H9 (cell line): Measurements from ENCODE around the gene SGCE. TPM values are rescaled to one million over a fixed set of nuclear protein-coding genes. Genes with fewer than 3 reads are reported as not detected.

Source experiments
- DNase-seq: peaks from one replicate; pipeline ENCODE4 v3.0.0-alpha.2; 2017
- H2AFZ ChIP-seq: one replicate; pipeline ENCODE4 v1.6.1; 2013; ENCODE audit warnings: mild to moderate bottlenecking, low read length, control low read depth, moderate library complexity
- H2AK5ac ChIP-seq: 2 replicates; pipeline ENCODE4 v1.6.1; 2013; ENCODE audit warnings: low read length, control low read depth, mixed read lengths; ENCODE audit not compliant: insufficient read length
- H2BK120ac ChIP-seq: one replicate; pipeline ENCODE4 v1.6.1; 2013; ENCODE audit warnings: low read depth, mild to moderate bottlenecking, low read length, control low read depth, inconsistent platforms; ENCODE audit not compliant: poor library complexity, severe bottlenecking
- H2BK12ac ChIP-seq: 2 replicates; pipeline ENCODE4 v1.6.1; 2013; ENCODE audit warnings: low read length, control low read depth, mixed read lengths, low read depth; ENCODE audit not compliant: insufficient read length
- H2BK15ac ChIP-seq: 2 replicates; pipeline ENCODE4 v1.6.1; 2013; ENCODE audit warnings: low read depth, low read length, control low read depth
- H2BK20ac ChIP-seq: one replicate; pipeline ENCODE4 v1.6.1; 2013; ENCODE audit warnings: low read depth, mild to moderate bottlenecking, low read length, control low read depth, inconsistent platforms; ENCODE audit not compliant: poor library complexity, severe bottlenecking
- H2BK5ac ChIP-seq: 2 replicates; pipeline ENCODE4 v1.6.1; 2013; ENCODE audit warnings: low read length, control low read depth, mixed read lengths; ENCODE audit not compliant: insufficient read length
- H3K14ac ChIP-seq: 2 replicates; pipeline ENCODE4 v1.6.1; 2013; ENCODE audit warnings: low read length, control low read depth; ENCODE audit not compliant: insufficient read depth
- H3K18ac ChIP-seq: 2 replicates; pipeline ENCODE4 v1.6.1; 2013; ENCODE audit warnings: low read depth, mild to moderate bottlenecking, mixed read lengths, low read length, control low read depth; ENCODE audit not compliant: insufficient read length
- H3K23ac ChIP-seq: 2 replicates; pipeline ENCODE4 v1.6.1; 2013; ENCODE audit warnings: low read length, control low read depth, mixed read lengths, low read depth; ENCODE audit not compliant: insufficient read length
- H3K23me2 ChIP-seq: 2 replicates; pipeline ENCODE4 v1.6.1; 2013; ENCODE audit warnings: low read depth, mild to moderate bottlenecking, mixed read lengths, low read length, control low read depth; ENCODE audit not compliant: insufficient read length, poor library complexity, severe bottlenecking
- H3K27ac ChIP-seq: 2 replicates; pipeline ENCODE4 v1.5.1; 2013; ENCODE audit warnings: low read length, control low read depth, mixed read lengths, low read depth; ENCODE audit not compliant: insufficient read length
- H3K27me3 ChIP-seq: 2 replicates; pipeline ENCODE4 v1.6.1; 2013; ENCODE audit warnings: low read length, control low read depth, inconsistent platforms; ENCODE audit not compliant: insufficient read depth
- H3K4ac ChIP-seq: 2 replicates; pipeline ENCODE4 v1.6.1; 2013; ENCODE audit warnings: low read depth, mild to moderate bottlenecking, control low read depth, inconsistent platforms, low read length, moderate library complexity
- H3K4me1 ChIP-seq: 2 replicates; pipeline ENCODE4 v1.6.1; 2013; ENCODE audit warnings: low read length, control low read depth, inconsistent platforms; ENCODE audit not compliant: insufficient read depth
- H3K4me2 ChIP-seq: 2 replicates; pipeline ENCODE4 v1.6.1; 2013; ENCODE audit warnings: low read length, control low read depth, mixed read lengths; ENCODE audit not compliant: insufficient read length, insufficient read depth
- H3K56ac ChIP-seq: 2 replicates; pipeline ENCODE4 v1.6.1; 2013; ENCODE audit warnings: low read depth, mild to moderate bottlenecking, mixed read lengths, low read length, control low read depth; ENCODE audit not compliant: insufficient read length
- H3K79me1 ChIP-seq: 2 replicates; pipeline ENCODE4 v1.6.1; 2013; ENCODE audit warnings: low read depth, mild to moderate bottlenecking, moderate library complexity, low read length, control low read depth, inconsistent platforms; ENCODE audit not compliant: insufficient read depth, poor library complexity, severe bottlenecking
- H3K79me2 ChIP-seq: 2 replicates; pipeline ENCODE4 v1.6.1; 2013; ENCODE audit warnings: low read length, control low read depth, inconsistent platforms; ENCODE audit not compliant: insufficient read depth
- H3K9ac ChIP-seq: 2 replicates; pipeline ENCODE4 v1.6.1; 2013; ENCODE audit warnings: low read length, control low read depth, mixed read lengths; ENCODE audit not compliant: insufficient read length; ENCODE audit errors: extremely low read depth
- H3K9me3 ChIP-seq: one replicate; pipeline ENCODE4 v1.6.1; 2013; ENCODE audit warnings: low read depth, low read length, inconsistent platforms; ENCODE audit not compliant: control insufficient read depth
- H3T11ph ChIP-seq: one replicate; pipeline ENCODE4 v1.6.1; 2013; ENCODE audit warnings: mild to moderate bottlenecking, low read length, control low read depth, inconsistent platforms
- H4K20me1 ChIP-seq: one replicate; pipeline ENCODE4 v1.6.1; 2013; ENCODE audit not compliant: control insufficient read depth, insufficient read length, insufficient read depth
- H4K5ac ChIP-seq: 2 replicates; pipeline ENCODE4 v1.6.1; 2013; ENCODE audit warnings: low read depth, mild to moderate bottlenecking, mixed read lengths, low read length, control low read depth; ENCODE audit not compliant: insufficient read length
- H4K8ac ChIP-seq: replicated peaks from 2 replicates; pipeline ENCODE4 v1.6.1; 2013; ENCODE audit warnings: low read length, control low read depth, mixed read lengths, low read depth; ENCODE audit not compliant: insufficient read length
- H4K91ac ChIP-seq: 2 replicates; pipeline ENCODE4 v1.6.1; 2013; ENCODE audit warnings: low read depth, mild to moderate bottlenecking, moderate library complexity, mixed read lengths, low read length, control low read depth; ENCODE audit not compliant: insufficient read length
- H3K27ac Mint-ChIP-seq, 3 experiments: 2 replicates in 2 of 3; 3 replicates in 1 of 3; pipeline ENCODE4 v1.8.0; 2020 to 2021; ENCODE audit warnings: mixed read lengths in 3 of 3, mild to moderate bottlenecking in 1 of 3, moderate library complexity in 1 of 3
- H3K27me3 Mint-ChIP-seq: 2 replicates; pipeline ENCODE4 v1.8.0; 2021; ENCODE audit warnings: low read depth, mild to moderate bottlenecking, moderate library complexity, mixed read lengths
- H3K36me3 Mint-ChIP-seq, 3 experiments: 2 replicates in 2 of 3; 3 replicates in 1 of 3; pipeline ENCODE4 v1.8.0; 2020 to 2021; ENCODE audit warnings: low read depth in 3 of 3, mixed read lengths in 3 of 3; ENCODE audit not compliant: insufficient read depth in 1 of 3
- H3K4me1 Mint-ChIP-seq, 2 experiments: 2 replicates each; pipeline ENCODE4 v1.8.0; 2020; ENCODE audit warnings: mixed read lengths in 2 of 2
- H3K4me3 Mint-ChIP-seq, 2 experiments: 2 replicates in 1 of 2; 3 replicates in 1 of 2; pipeline ENCODE4 v1.8.0; 2020 to 2021; ENCODE audit warnings: mild to moderate bottlenecking in 2 of 2, mixed read lengths in 2 of 2, moderate library complexity in 1 of 2
- H3K9me3 Mint-ChIP-seq, 2 experiments: 2 replicates in 1 of 2; 3 replicates in 1 of 2; pipeline ENCODE4 v1.8.0; 2020; ENCODE audit warnings: mild to moderate bottlenecking in 2 of 2, mixed read lengths in 2 of 2, moderate library complexity in 1 of 2
- CTCF ChIP-seq: fragments of 200-600 bp; sonication (generic); conservative IDR thresholded peaks from 3 replicates; pipeline ENCODE4 v1.8.0; 2021; ENCODE audit warnings: antibody characterized with exemption, mild to moderate bottlenecking
- WGBS: extraction: QIAGEN DNeasy Blood & Tissue Kit; methylation state at CpG from one replicate; pipeline ENCODE4 v1.1.7; 2013; ENCODE audit warnings: missing lambda C conversion rate, low lambda C conversion rate, mixed read lengths; ENCODE audit not compliant: insufficient read length; ENCODE audit errors: extremely low coverage; 5-methylcytosine and 5-hydroxymethylcytosine counted together
- total RNA-seq: library from RNA; stranded (reverse); gene quantifications from 2 replicates; pipeline ENCODE4 v1.2.1, GENCODE V29; 2021

SGCE gene
- total RNA-seq, 1 experiment from 2014 or later = 30.5 TPM

- no peak overlapping the region for H3K4me2 ChIP-seq
- no peak overlapping the region for H4K91ac ChIP-seq
- Mint-ChIP-seq H3K27ac (no peak overlapping the region; a peak in 1 of 7 replicates), H3K9me3 (no peaks in the 10 kb centered on the region), H3K36me3 (peaks cover 0 to 3% (median 0%) of the 10 kb centered on the region in 3 experiments; a peak in 1 of 7 replicates), H3K4me1 (peaks cover 7 to 8% of the 10 kb centered on the region in 2 experiments), H3K27me3 (no peaks in the 10 kb centered on the region), H3K4me3 (no peak overlapping the region)
- H4K8ac ChIP-seq = no peak overlapping the region
- H3K4me1 ChIP-seq = no peaks in the 10 kb centered on the region; the same call in 1 of the 2 replicates
- TF ChIP-seq CTCF = no peak
- H3K79me1 ChIP-seq = no peaks in the 10 kb centered on the region
- no peak overlapping the region for H3K56ac ChIP-seq
- H3K18ac ChIP-seq = no peak overlapping the region
- H3T11ph ChIP-seq = no peak overlapping the region
- no peaks in the 10 kb centered on the region for H4K20me1 ChIP-seq
- no peaks in the 10 kb centered on the region for H3K27me3 ChIP-seq
- H2AFZ ChIP-seq = no peak overlapping the region
- DNase-seq = no peak
- no peaks in the 10 kb centered on the region for H3K79me2 ChIP-seq
- H3K27ac ChIP-seq = no peak overlapping the region
- H2BK20ac ChIP-seq = no peak overlapping the region
- no peaks in the 10 kb centered on the region for H3K23me2 ChIP-seq
- H2BK120ac ChIP-seq = no peak overlapping the region
- no peaks in the 10 kb centered on the region for H3K9me3 ChIP-seq
- no peak overlapping the region for H3K4ac ChIP-seq
- H2BK15ac ChIP-seq = no peak overlapping the region
- no CpG with 5 or more reads among the region's 3 CpGs for WGBS
- no peak overlapping the region for H3K9ac ChIP-seq
- no peak overlapping the region for H3K23ac ChIP-seq
- no peak overlapping the region for H3K14ac ChIP-seq
- H4K5ac ChIP-seq = no peak overlapping the region
- H2BK5ac ChIP-seq = no peak overlapping the region
- no peak overlapping the region for H2BK12ac ChIP-seq
- H2AK5ac ChIP-seq = no peak overlapping the region
Observed at GRCh38 chr7:94623820-94624219, 32.1 kb downstream of the SGCE start.
